ENCODE measurements around the gene TRMT13.

- TF ChIP-seq POLR2A (conservative IDR thresholded peaks at IDR 0.05) (no peak), NRF1 (conservative IDR thresholded peaks at IDR 0.05 in 1 of 2, IDR thresholded peaks at IDR 0.05 in 1 of 2) (no peak), ESRRA (IDR thresholded peaks at IDR 0.05; ENCODE audit: borderline replicate concordance, low read depth) (no peak)
These were observed 42.5 kb upstream of the TRMT13 start for GRCh38 chr1:100090471-100090870.

Measured in K562 (cell line).